Endothelial cell of umbilical vein (primary cell): Measurements from ENCODE around the gene INSC.

ENCODE experiments used
- CTCF ChIP-seq, 2 donors: IDR thresholded peaks; 1 replicate in 1 of 2; 2 replicates in 1 of 2; pipeline ENCODE4 v1.5.1; 2011; ENCODE audit warnings: low read length in 2 of 2, mild to moderate bottlenecking in 2 of 2, moderate library complexity in 2 of 2, control low read depth in 1 of 2, inconsistent platforms in 1 of 2, low read depth in 1 of 2; ENCODE audit not compliant: insufficient read depth in 1 of 2; ENCODE audit errors: extremely low read depth in 1 of 2
- EZH2 ChIP-seq: IDR thresholded peaks from 2 replicates; pipeline ENCODE4 v1.6.1; 2012; ENCODE audit warnings: borderline replicate concordance, low read depth, mild to moderate bottlenecking, moderate library complexity, low read length, inconsistent platforms; ENCODE audit not compliant: severe bottlenecking
- FOS ChIP-seq: IDR thresholded peaks from 2 replicates; pipeline ENCODE4 v1.6.1; 2011; ENCODE audit warnings: mild to moderate bottlenecking, low read length, moderate library complexity, borderline replicate concordance; ENCODE audit not compliant: insufficient read depth
- JUN ChIP-seq: IDR thresholded peaks from 2 replicates; pipeline ENCODE4 v1.6.1; 2011; ENCODE audit warnings: borderline replicate concordance, low read depth; ENCODE audit not compliant: insufficient read length, insufficient read depth
- POLR2A ChIP-seq: IDR thresholded peaks from 2 replicates; pipeline ENCODE4 v1.6.1; 2012; ENCODE audit warnings: low read depth, mild to moderate bottlenecking, control low read depth, low read length
- POLR2AphosphoS5 ChIP-seq: IDR thresholded peaks from 2 replicates; pipeline ENCODE4 v1.6.1; 2012; ENCODE audit warnings: low read depth, mild to moderate bottlenecking, control low read depth, low read length, moderate library complexity; ENCODE audit not compliant: insufficient read depth
- TF ChIP-seq, protein P1 (sequence below): IDR thresholded peaks from 2 replicates; pipeline ENCODE4 v1.6.1; 2011; ENCODE audit not compliant: insufficient read depth, insufficient read length

DNA sequence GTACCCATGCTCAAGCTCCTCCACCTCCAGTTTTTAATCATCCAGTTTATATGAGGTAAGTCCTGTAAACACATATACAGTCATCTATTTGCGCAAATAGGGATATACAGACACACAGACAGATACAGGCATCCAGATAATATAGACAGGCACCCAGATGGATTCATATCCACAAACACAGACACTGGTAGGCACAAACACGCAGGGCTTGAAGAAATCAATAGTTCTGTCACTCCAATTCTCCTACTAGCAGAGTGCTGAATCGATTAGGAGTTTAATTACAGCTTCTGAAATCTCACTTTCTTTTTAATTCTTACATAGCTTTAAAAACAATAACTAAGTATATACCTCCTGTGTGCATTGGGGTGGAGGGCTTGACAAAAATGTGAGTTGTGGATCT lies 56.0 kb downstream of the INSC start:
- no peak for TF ChIP-seq CTCF (IDR thresholded peaks at IDR 0.05; ENCODE audit: extremely low read depth in 1 of 2, insufficient read depth in 1 of 2, low read depth in 1 of 2, low read length in 2 of 2)
- TF ChIP-seq EZH2 = no peak
- TF ChIP-seq, protein P1, sequence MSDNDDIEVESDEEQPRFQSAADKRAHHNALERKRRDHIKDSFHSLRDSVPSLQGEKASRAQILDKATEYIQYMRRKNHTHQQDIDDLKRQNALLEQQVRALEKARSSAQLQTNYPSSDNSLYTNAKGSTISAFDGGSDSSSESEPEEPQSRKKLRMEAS = no peak
- no peak for TF ChIP-seq POLR2A
- no peak for TF ChIP-seq POLR2AphosphoS5
- TF ChIP-seq FOS = no peak
- no peak for TF ChIP-seq JUN
